ENCODE measurements around the gene OPCML.

Gene OPCML

DNA sequence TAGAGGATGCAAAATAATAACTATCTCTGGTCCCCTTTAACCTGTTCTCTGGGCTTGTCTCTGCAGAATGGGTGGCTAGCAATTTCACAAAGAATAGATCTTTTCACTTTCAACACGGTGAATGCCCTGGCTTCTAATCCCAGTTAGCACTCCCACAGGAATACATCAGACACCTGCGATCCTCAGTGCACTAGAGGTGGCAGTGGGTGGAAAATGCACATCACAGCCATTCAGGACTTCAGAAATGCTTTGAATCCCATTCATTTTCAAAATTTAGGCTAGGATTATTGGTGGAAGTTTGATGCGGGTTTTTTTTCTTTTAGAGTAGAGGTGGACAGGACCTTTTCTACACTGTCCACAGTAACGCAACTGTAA, 55.1 kb downstream of the OPCML start:
- no peaks in the 10 kb centered on the region for H3K9me2 ChIP-seq (replicated peaks; ENCODE audit: insufficient read depth, low read length)
- H3K79me2 ChIP-seq (ENCODE audit: low read length) = no peaks in the 10 kb centered on the region
- H3K4me2 ChIP-seq (ENCODE audit: low read depth, low read length) = no peak overlapping the region
- no peak for DNase-seq
- H3K4me1 ChIP-seq (ENCODE audit: low read length) = no peaks in the 10 kb centered on the region
- H3K27ac ChIP-seq (ENCODE audit: low read length) = no peak overlapping the region
- H2AFZ ChIP-seq (ENCODE audit: low read length) = no peak overlapping the region
- no peaks in the 10 kb centered on the region for H3K27me3 ChIP-seq (replicated peaks; ENCODE audit: insufficient read depth, low read length)
- no peak overlapping the region for H3K4me3 ChIP-seq (ENCODE audit: low read length)
- no peaks in the 10 kb centered on the region for H4K20me1 ChIP-seq (ENCODE audit: insufficient read depth, low read length)
- no peaks in the 10 kb centered on the region for H3K9me3 ChIP-seq (replicated peaks; ENCODE audit: insufficient read depth, low read length)
- no peak overlapping the region for H3K9ac ChIP-seq (ENCODE audit: low read length)
- no peak for TF ChIP-seq EZH2phosphoT487 (IDR thresholded peaks at IDR 0.05; ENCODE audit: low read length)
- no peak for TF ChIP-seq EZH2 (optimal IDR thresholded peaks at IDR 0.05; ENCODE audit: low read depth, low read length)
- TF ChIP-seq, protein P1, sequence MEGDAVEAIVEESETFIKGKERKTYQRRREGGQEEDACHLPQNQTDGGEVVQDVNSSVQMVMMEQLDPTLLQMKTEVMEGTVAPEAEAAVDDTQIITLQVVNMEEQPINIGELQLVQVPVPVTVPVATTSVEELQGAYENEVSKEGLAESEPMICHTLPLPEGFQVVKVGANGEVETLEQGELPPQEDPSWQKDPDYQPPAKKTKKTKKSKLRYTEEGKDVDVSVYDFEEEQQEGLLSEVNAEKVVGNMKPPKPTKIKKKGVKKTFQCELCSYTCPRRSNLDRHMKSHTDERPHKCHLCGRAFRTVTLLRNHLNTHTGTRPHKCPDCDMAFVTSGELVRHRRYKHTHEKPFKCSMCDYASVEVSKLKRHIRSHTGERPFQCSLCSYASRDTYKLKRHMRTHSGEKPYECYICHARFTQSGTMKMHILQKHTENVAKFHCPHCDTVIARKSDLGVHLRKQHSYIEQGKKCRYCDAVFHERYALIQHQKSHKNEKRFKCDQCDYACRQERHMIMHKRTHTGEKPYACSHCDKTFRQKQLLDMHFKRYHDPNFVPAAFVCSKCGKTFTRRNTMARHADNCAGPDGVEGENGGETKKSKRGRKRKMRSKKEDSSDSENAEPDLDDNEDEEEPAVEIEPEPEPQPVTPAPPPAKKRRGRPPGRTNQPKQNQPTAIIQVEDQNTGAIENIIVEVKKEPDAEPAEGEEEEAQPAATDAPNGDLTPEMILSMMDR (IDR thresholded peaks at IDR 0.05; ENCODE audit: low read length) = no peak
- H3F3A ChIP-seq (ENCODE audit: insufficient read depth, low read length) = no peaks in the 10 kb centered on the region
- H3K36me3 ChIP-seq (replicated peaks; ENCODE audit: insufficient read depth, low read length) = no peaks in the 10 kb centered on the region

DNA sequence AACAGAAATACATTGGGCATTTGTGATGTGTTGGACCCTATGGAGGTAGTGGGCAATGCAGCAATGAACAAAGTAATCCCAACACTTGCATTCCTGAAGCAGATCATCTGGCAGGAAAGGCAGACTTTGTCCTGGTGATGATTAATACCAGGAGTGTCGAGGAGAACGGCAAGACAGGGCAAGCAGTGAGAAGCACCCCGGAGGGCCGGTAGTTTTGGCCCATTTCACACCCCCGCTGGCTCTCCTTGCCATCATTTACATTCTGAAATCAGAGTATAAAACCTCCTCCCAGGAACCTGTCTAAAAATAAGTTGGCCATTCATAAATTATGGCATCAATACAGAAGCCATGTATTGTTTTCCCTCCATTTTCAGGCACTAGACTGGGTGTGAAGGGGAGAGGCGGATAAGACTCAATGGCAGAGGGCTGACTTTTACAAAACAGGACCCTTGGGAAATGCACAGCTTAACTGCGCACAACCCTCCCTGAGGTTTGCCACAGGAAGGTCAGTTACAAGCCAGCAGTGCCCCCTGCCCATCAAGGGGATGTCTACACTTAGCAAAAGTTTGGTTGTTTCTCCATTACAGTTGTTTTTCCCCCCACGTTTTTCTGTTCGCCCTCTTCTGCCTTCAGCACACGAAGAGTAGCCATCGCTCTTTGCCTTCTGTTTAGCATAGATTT, 55.6 kb downstream of the OPCML start:
- no peaks in the 10 kb centered on the region for H3K9me3 ChIP-seq (replicated peaks; ENCODE audit: insufficient read depth, low read length)
- H2AFZ ChIP-seq (ENCODE audit: low read length) = no peak overlapping the region
- H3K4me1 ChIP-seq (ENCODE audit: low read length) = no peaks in the 10 kb centered on the region
- TF ChIP-seq EZH2 (optimal IDR thresholded peaks at IDR 0.05; ENCODE audit: low read depth, low read length) (no peak), EZH2phosphoT487 (IDR thresholded peaks at IDR 0.05; ENCODE audit: low read length) (no peak)
- TF ChIP-seq, protein P1 (IDR thresholded peaks at IDR 0.05; ENCODE audit: low read length) = no peak
- no peaks in the 10 kb centered on the region for H4K20me1 ChIP-seq (ENCODE audit: insufficient read depth, low read length)
- H3K27me3 ChIP-seq (replicated peaks; ENCODE audit: insufficient read depth, low read length) = no peaks in the 10 kb centered on the region
- no peaks in the 10 kb centered on the region for H3K36me3 ChIP-seq (replicated peaks; ENCODE audit: insufficient read depth, low read length)
- H3K4me2 ChIP-seq (ENCODE audit: low read depth, low read length) = no peak overlapping the region
- H3F3A ChIP-seq (ENCODE audit: insufficient read depth, low read length) = no peaks in the 10 kb centered on the region
- no peak overlapping the region for H3K27ac ChIP-seq (ENCODE audit: low read length)
- H3K9me2 ChIP-seq (replicated peaks; ENCODE audit: insufficient read depth, low read length) = no peaks in the 10 kb centered on the region
- no peaks in the 10 kb centered on the region for H3K79me2 ChIP-seq (ENCODE audit: low read length)
- H3K4me3 ChIP-seq (ENCODE audit: low read length) = no peak overlapping the region
- no peak for DNase-seq
- no peak overlapping the region for H3K9ac ChIP-seq (ENCODE audit: low read length)

DNA sequence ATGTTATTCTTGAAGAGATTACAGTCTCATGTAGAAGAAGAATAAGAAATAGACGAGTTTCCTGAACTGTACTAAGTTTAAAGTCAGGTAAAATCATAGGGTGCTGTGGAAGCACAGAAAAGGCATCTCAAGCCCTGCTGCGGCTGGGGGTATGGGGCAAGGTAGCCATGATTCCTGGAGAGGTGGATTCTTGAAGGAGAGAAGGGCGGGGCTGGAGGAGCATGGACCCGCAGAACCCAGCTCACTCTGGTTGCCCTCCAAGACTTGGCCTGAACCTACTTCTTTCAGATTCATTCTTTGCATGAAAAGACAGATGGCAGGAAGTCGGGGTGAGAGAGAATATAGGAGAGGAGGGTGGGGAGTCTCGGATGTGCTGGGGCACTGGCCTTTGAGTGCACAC, 57.8 kb downstream of the OPCML start:
- no peaks in the 10 kb centered on the region for H4K20me1 ChIP-seq (ENCODE audit: insufficient read depth, low read length)
- no peaks in the 10 kb centered on the region for H3K9me3 ChIP-seq (replicated peaks; ENCODE audit: insufficient read depth, low read length)
- H3K27ac ChIP-seq (ENCODE audit: low read length) = no peak overlapping the region
- H3K4me3 ChIP-seq (ENCODE audit: low read length) = no peak overlapping the region
- no peaks in the 10 kb centered on the region for H3K36me3 ChIP-seq (replicated peaks; ENCODE audit: insufficient read depth, low read length)
- H3K79me2 ChIP-seq (ENCODE audit: low read length) = no peaks in the 10 kb centered on the region
- H3K27me3 ChIP-seq (replicated peaks; ENCODE audit: insufficient read depth, low read length) = no peaks in the 10 kb centered on the region
- H3K9me2 ChIP-seq (replicated peaks; ENCODE audit: insufficient read depth, low read length) = no peaks in the 10 kb centered on the region
- no peaks in the 10 kb centered on the region for H3K4me1 ChIP-seq (ENCODE audit: low read length)
- DNase-seq = no peak
- no peak overlapping the region for H3K9ac ChIP-seq (ENCODE audit: low read length)
- H2AFZ ChIP-seq (ENCODE audit: low read length) = no peak overlapping the region
- no peaks in the 10 kb centered on the region for H3F3A ChIP-seq (ENCODE audit: insufficient read depth, low read length)
- no peak for TF ChIP-seq EZH2 (optimal IDR thresholded peaks at IDR 0.05; ENCODE audit: low read depth, low read length)
- TF ChIP-seq, protein P1 (IDR thresholded peaks at IDR 0.05; ENCODE audit: low read length) = no peak
- TF ChIP-seq EZH2phosphoT487 (IDR thresholded peaks at IDR 0.05; ENCODE audit: low read length) = no peak
- no peak overlapping the region for H3K4me2 ChIP-seq (ENCODE audit: low read depth, low read length)
